NCI-H2029 (cell line): Measurements from ENCODE around the gene CNRIP1.

Source experiments
- DNase-seq: peaks from one replicate; lab custom pipeline; 2025; lab: John Stamatoyannopoulos, UW

Gene CNRIP1

GRCh38 chr2:68292108-68292710 lies 27.5 kb downstream of the CNRIP1 start:
- DNase-seq, result peak; percentile 13

GRCh38 chr2:68291314-68291713 lies 28.4 kb downstream of the CNRIP1 start:
- DNase-seq, result no peak

GRCh38 chr2:68290901-68291300 lies 28.8 kb downstream of the CNRIP1 start:
- DNase-seq, result no peak

- no peak for DNase-seq
Observed at GRCh38 chr2:68287580-68288441, 31.9 kb downstream of the CNRIP1 start.

- DNase-seq, result no peak
Observed at GRCh38 chr2:68284896-68285295, 34.9 kb downstream of the CNRIP1 start.

- DNase-seq, result no peak
Observed at GRCh38 chr2:68283419-68283812, 36.3 kb downstream of the CNRIP1 start.

GRCh38 chr2:68282811-68283418 lies 36.8 kb downstream of the CNRIP1 start:
- peak; percentile 2 for DNase-seq

- DNase-seq, result no peak
Observed at GRCh38 chr2:68280796-68281195, 39.0 kb downstream of the CNRIP1 start.

- DNase-seq, result no peak
Observed at GRCh38 chr2:68280348-68280747, 39.4 kb downstream of the CNRIP1 start.

- DNase-seq, result peak; percentile 41
Observed at GRCh38 chr2:68279691-68280090, 40.1 kb downstream of the CNRIP1 start.

GRCh38 chr2:68278169-68278568 lies 41.6 kb downstream of the CNRIP1 start:
- no peak for DNase-seq

- DNase-seq, result no peak
Observed at GRCh38 chr2:68274022-68274421, 45.7 kb downstream of the CNRIP1 start.

GRCh38 chr2:68272246-68272994 lies 47.3 kb downstream of the CNRIP1 start:
- no peak for DNase-seq

GRCh38 chr2:68266655-68267054 lies 53.1 kb downstream of the CNRIP1 start:
- DNase-seq, result no peak

- DNase-seq, result no peak
Observed at GRCh38 chr2:68263632-68264031, 56.1 kb downstream of the CNRIP1 start.

GRCh38 chr2:68258851-68259250 lies 60.9 kb downstream of the CNRIP1 start:
- DNase-seq, result no peak

- DNase-seq, result no peak
Observed at GRCh38 chr2:68256093-68256450, 63.7 kb downstream of the CNRIP1 start.

- DNase-seq, result no peak
Observed at GRCh38 chr2:68253219-68254068, 66.3 kb downstream of the CNRIP1 start.

GRCh38 chr2:68252400-68253218 lies 67.1 kb downstream of the CNRIP1 start, which contains the start of gene PPP3R1:
TSS of gene PPP3R1 (minus strand) at chr2:68252532. CDS start at chr2:68252127, 405 bp downstream.
- DNase-seq, result peak; percentile 92

GRCh38 chr2:68251855-68252399 lies 67.8 kb downstream of the CNRIP1 start:
- DNase-seq, result peak; percentile 8
